ENCODE measurements around the gene LYPD6B. TPM values are rescaled to one million over a fixed set of nuclear protein-coding genes. Genes with fewer than 3 reads are reported as not detected.
A peak's percentile ranks its signal among the peaks of the same experiment; 100 is the strongest.

The LYPD6B gene
- 4.5 TPM for total RNA-seq

- FAIRE-seq (no peak), DNase-seq (ENCODE audit: low spot score in 2 of 2) (peak; percentile 40 to 66)
Observed at GRCh38 chr2:149038442-149039212, at the start of gene LYPD6B. LYPD6B (plus strand) TSS chr2:149038699; CDS start chr2:149130949, 92,250 bp downstream.

DNA sequence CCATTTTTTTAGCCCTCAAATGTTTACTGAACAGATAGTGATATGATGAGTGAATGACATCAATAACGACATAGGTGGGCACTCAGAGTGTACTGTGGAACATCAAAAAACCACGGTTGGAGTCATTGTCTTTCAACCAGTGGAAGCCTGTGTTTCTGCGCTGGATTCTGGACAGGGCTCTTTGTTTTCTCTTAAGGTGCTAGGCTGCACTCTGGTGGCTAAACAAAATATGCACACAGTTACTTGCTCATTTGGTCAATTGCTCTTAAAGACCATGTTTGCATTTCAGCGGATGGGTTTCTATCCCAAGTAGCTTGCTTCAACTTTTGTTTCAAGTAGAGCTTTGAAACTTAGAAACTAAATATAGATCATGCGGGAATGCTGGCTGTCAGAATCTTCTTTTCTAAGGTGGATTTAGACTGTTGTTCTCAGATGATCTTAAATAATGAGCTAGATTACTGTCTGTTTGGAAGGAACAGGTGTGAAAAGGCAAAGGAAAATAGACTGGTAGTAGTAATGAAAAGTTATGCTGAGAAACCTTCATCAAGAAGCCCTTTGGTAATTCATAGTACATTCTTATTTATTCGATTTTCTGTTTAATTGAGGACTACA lies 48.5 kb upstream of the LYPD6B start:
- peak; percentile 39 for FAIRE-seq
- peak in 1 of 2 donors; percentile 51 for DNase-seq (ENCODE audit: low spot score in 2 of 2)

DNA sequence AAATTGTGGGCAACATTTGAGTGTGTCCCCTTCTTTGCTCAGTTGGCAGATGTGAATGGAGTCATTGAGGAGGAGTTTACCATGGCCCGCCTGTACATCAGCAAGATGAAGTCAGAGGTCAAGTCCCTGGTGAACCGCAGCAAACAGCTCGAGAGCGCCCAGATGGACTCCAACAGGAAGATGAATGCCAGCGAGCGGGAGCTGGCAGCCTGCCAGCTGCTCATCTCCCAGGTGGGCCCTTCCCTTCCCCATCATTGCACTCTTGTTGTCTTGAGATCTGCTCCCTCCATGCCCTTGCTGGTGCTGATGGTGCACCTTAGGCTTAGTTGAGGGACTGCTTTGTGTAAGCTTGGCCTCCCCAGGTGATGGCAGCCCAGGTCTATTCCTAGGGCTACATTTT lies 47.5 kb upstream of the LYPD6B start:
- DNase-seq (ENCODE audit: low spot score in 2 of 2), result no peak
- FAIRE-seq, result no peak

DNA sequence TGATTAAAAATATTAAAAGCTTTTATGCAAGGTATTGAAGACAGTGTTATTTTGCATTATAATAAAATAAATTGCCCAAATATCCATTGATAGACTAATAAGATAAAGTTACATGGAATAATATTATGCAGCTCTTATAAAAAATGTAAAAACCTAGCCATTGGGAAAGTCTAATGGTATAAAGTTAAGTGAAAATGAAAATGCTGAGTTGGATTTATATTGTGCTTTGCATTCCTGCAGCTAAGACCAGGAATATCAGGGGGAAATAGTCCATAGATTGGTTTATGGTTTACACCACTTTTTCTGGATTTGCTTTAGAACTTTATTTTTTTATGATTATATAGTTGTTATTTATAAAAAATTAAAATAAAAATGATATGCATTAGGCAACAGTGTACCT lies 46.1 kb upstream of the LYPD6B start:
- FAIRE-seq (no peak), DNase-seq (ENCODE audit: low spot score in 2 of 2) (no peak)

DNA sequence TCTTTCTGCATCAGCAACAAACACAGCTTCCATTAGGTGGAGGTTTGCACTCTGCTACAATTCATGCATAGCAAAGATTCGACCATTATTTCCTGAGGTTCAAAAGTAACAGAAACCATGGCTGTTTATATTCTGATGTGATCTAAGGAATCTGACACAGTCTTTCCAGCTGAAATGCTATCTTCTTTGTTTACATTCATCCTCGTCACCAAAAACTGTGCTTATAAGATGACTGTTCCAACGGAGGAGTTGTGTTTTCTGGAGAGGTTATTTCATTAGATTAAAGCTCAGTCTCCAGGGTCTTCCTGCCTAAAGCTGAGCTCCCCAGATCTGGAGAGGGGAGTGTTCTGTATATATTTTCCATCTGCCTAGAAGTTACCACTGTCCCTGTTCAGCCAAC lies 45.1 kb upstream of the LYPD6B start:
- no peak for DNase-seq (ENCODE audit: low spot score in 2 of 2)
- no peak for FAIRE-seq

GRCh38 chr2:148994341-148994740 lies 44.2 kb upstream of the LYPD6B start:
- FAIRE-seq, result no peak

GRCh38 chr2:148996805-148997204 lies 41.7 kb upstream of the LYPD6B start:
- DNase-seq (ENCODE audit: low spot score in 2 of 2) (no peak), FAIRE-seq (no peak)

More at GRCh38 chr2:148994341-148994740, 44.2 kb upstream of the LYPD6B start:
- DNase-seq (ENCODE audit: low spot score in 2 of 2), result no peak

GRCh38 chr2:148998165-148998830 lies 40.2 kb upstream of the LYPD6B start:
- FAIRE-seq, result no peak
- no peak for DNase-seq (ENCODE audit: low spot score in 2 of 2)

- FAIRE-seq, result no peak
- DNase-seq (ENCODE audit: low spot score in 2 of 2), result no peak
Observed at GRCh38 chr2:148998831-148999200, 39.7 kb upstream of the LYPD6B start.

DNA sequence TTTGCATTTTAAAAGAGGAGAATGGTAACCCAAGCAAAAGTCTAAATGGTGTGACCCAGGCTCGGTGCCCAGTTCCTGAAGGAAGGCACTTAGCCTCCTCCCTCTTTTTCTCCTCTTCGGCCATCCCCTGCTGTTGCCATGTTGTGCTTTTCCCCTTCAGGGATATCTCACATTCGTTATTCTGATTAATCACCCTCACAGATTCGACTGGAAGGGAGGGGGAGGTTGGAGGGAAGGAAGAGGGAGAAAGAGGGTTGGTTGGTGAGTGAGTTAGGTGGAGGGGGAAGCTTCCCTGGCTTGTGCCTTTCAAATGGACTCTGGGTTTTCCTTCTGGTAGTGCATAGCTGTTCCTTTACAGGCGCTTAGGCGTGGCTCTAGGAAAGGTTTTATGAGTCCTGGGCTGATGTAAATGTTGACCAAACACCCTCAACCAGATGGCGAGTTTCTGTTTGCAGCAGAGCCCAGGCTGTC lies 39.0 kb upstream of the LYPD6B start:
- DNase-seq (ENCODE audit: low spot score in 2 of 2), result no peak
- no peak for FAIRE-seq

- no peak for FAIRE-seq
- no peak for DNase-seq (ENCODE audit: low spot score in 2 of 2)
Observed at GRCh38 chr2:149000158-149000938, 38.2 kb upstream of the LYPD6B start.

GRCh38 chr2:149001496-149001895 lies 37.0 kb upstream of the LYPD6B start:
- FAIRE-seq (no peak), DNase-seq (ENCODE audit: low spot score in 2 of 2) (no peak)

- FAIRE-seq (no peak), DNase-seq (ENCODE audit: low spot score in 2 of 2) (no peak)
Observed at GRCh38 chr2:149002378-149002890, 36.1 kb upstream of the LYPD6B start.

GRCh38 chr2:149002891-149003740 lies 35.4 kb upstream of the LYPD6B start:
- FAIRE-seq (no peak), DNase-seq (ENCODE audit: low spot score in 2 of 2) (no peak)

DNA sequence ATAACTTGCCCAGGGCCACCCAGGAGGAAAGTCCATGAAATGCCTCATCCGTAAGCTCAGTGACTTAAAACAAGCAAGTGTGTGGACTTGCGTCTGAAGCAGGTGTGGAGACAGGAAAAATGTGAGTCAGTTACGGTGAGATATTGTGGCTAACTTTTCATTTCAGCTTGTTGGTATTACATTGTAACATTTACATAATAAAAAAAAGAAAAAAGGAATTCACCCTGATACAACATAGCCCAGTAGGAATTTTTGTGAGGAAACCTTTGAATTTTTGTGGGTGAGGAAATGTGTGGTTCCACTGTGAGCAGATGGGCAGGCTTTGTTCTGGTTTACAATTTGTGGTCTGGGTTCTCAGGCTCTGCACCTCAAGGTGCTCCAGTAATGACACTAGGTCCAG lies 33.7 kb upstream of the LYPD6B start:
- DNase-seq (ENCODE audit: low spot score in 2 of 2) (no peak), FAIRE-seq (no peak)

- FAIRE-seq, result no peak
- no peak for DNase-seq (ENCODE audit: low spot score in 2 of 2)
Observed at GRCh38 chr2:149005471-149006077, 32.9 kb upstream of the LYPD6B start.

DNA sequence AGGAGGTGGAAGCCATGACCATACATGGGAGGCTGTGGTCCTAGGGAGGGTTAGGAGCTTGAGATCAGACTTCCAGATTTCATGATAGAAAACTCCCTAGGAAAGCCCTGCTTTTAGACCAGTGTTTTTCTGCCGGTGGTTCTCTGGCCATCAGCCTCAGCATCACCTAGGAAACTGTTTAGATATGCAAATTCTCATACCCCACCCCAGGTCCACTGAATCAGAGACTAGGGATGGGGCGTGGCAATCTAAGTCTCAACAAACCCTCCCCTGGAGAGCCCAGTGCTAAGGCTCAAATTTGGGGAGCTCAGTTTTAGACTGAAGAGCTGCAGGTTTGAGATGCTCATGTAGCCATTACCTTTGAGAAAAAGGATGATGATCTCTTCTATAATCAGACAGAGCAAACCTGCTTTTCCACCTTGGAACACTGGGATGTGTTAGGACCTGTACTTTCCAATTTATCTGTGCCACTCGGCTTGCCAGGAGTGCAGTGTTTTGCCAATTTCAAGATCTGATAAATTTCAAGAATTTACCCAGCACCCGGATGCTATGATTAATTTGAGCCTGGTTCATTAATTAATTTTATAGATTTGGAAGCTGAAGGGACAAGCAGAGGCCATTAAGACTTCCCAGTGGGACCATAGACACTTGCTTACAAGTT lies 31.5 kb upstream of the LYPD6B start:
- DNase-seq (ENCODE audit: low spot score in 2 of 2) (no peak), FAIRE-seq (no peak)

DNA sequence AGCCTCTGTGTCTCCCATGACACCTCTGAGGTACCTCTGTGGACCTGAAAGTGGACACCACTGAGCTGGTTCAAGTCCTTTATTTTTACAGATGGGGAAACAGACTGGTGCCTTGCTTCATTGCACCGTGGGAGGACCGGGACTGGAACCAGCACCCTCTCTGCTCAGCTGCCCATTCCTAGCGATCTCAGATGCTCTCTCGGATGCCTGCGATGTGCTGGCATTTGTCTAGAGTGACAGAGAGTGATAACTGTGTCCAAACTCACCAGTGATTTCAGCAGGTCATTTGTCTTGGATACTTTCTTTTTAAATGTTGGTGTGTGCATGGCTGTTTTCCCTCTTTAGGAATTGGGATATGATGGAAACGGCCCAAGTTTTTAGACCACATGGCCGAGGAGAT lies 30.1 kb upstream of the LYPD6B start:
- DNase-seq (ENCODE audit: low spot score in 2 of 2) (no peak), FAIRE-seq (no peak)

Data from frontal cortex (tissue), 4 donors.